NCI-H1105 treated with DMSO at 0.1 percent for 48 hours (cell line): ENCODE data around the gene PCED1B.
"Not testable (repeated sequence)": the region's sequence is repeated elsewhere in the genome, so short reads cannot be mapped to it uniquely, and the experiment has no call there.

Source experiments
- DNase-seq: peaks from one replicate; lab custom pipeline; 2025; lab: John Stamatoyannopoulos, UW

Gene PCED1B, protein sequence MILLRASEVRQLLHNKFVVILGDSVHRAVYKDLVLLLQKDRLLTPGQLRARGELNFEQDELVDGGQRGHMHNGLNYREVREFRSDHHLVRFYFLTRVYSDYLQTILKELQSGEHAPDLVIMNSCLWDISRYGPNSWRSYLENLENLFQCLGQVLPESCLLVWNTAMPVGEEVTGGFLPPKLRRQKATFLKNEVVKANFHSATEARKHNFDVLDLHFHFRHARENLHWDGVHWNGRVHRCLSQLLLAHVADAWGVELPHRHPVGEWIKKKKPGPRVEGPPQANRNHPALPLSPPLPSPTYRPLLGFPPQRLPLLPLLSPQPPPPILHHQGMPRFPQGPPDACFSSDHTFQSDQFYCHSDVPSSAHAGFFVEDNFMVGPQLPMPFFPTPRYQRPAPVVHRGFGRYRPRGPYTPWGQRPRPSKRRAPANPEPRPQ

GRCh38 chr12:47079468-47079980 lies at the start of gene PCED1B, which contains the start of gene AMIGO2:
PCED1B (plus strand) TSS chr12:47079621; CDS start chr12:47235064, 155,443 bp downstream.
AMIGO2 (minus strand) TSS chr12:47079959; CDS start chr12:47079002, 957 bp downstream.
- peak; percentile 68 for DNase-seq

GRCh38 chr12:47029903-47030302 lies 49.5 kb upstream of the PCED1B start:
- no peak for DNase-seq

DNA sequence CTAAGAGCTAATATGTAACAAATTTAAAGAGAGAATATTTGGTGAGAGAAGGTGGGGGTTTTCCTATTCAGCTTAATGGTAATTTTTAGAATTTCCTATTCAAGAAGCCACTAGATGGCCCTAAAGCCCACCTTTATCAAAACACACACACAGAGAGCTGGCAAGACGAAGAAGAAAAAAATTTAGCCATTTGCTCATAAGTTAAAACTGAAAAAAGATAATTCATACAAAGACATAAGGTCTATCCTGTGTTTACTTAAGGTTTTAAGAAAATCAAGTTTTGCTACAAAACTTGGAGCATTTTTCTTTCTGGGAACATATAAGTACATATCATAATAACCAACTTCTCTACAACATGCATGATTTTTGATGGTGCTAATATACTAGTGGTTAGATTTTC lies 46.8 kb upstream of the PCED1B start:
- peak; percentile 57 for DNase-seq

DNA sequence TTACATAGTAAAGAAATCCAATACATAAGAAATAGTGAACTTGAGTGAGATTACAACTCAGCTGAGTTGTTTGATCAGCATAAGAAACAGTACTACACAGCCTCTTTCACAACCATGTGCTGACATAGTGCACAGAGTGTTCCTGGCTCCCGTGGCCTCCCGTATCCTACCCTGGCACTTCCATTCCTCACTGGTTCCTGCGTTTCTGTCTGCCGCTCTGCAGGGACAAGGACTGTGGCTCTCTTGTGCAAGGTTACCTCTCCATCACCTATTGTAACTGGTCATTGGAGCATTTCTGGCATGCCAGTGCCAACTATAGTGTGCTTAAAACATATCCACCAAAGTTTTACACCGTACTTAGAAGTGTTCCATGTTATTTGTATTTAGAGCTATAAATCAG lies 46.3 kb upstream of the PCED1B start:
- no peak for DNase-seq

DNA sequence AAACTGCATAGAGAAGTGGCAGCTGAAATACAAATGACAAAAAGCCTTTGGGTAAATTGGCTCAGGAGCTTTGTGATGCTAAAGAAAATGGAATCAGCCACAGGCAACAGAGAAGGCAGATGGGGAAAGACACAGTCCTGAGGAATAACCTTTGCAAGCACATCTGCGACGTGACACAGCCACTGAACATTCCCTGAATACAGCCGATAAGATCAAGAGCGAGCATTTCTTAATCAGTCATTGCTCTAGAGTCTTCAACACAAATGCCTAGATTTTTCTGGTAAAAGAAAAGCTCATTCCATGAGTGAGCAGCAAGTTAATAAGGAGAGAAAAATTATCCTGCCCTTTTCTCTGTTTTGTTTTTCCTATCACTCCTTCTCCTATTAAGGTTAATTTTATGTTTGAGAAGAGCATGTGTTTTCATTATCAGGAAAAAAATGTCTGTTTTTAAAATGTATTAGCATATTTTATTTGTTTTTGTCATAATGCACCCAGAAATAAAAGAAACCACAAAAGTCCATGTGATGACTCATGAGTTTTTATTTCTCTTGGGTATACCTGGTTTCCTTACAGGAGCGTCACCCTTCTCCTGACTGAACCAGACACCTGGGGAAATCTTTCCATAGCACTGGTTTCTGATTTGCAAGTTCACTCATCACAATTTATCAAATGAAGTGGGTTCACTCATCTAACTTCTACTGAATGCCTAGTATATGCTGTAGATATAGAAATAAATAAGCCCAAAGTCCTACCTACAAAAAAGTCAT lies 45.4 kb upstream of the PCED1B start:
- no peak for DNase-seq

GRCh38 chr12:47034661-47035060 lies 44.8 kb upstream of the PCED1B start:
- no peak for DNase-seq

DNA sequence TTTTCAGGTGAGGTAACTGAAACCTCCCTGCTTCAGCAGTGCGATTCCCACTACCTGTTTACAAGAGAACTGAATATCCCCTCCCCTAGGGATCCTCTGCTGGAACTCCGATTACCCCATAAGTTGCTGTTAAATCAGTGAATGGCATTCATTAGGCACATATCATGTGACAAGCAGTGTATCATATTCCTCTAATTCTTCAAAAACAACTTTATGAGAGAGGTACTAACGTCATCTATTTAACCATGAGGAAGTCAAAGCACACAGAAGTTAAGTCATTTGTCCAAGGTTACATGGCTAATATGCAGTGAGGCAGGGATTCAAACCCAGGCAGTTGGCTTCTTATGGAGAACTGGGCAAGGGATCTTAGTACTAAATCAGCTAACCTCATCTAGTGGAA lies 43.9 kb upstream of the PCED1B start:
- no peak for DNase-seq

- DNase-seq = no peak
These were observed 41.1 kb upstream of the PCED1B start for GRCh38 chr12:47038270-47038748.

- DNase-seq = no peak
These were observed 40.3 kb upstream of the PCED1B start for GRCh38 chr12:47039079-47039478.

DNA sequence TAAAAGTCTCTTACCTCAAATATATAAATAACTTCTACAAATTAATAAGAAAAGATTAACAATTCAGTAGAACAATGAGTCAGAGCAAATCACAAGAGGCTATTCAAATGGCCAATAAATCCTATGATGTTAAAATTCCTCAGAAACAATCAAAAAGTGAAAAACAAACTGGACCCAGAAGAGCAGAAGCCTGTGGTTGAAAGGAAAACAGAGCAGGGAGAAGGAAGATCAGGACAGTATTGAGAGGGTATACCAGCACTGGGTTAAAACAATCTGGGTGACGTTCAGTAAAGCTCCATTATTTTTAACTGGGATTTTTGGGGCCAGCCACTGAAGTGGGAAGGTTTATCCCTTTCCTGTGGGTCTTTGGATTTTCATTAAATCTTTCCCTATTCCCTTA lies 39.7 kb upstream of the PCED1B start:
- no peak for DNase-seq

DNA sequence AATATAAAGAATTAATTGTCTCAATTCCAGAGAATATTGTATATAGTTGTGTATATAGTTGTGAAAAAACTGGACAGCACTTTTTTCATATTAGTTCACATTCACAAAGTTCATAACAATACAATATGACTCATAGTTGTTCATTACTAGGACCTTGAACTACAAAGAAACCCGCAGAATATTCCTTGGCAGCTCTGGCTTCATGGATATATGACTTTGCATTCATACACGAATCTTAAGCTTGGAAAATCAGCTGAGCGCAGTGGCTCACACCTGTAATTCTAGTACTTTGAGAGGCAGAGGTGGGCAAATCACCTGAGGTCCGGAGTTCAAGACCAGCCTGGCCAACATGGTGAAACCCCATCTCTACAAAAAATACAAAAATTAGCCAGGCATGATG lies 38.1 kb upstream of the PCED1B start:
- DNase-seq = no peak

DNA sequence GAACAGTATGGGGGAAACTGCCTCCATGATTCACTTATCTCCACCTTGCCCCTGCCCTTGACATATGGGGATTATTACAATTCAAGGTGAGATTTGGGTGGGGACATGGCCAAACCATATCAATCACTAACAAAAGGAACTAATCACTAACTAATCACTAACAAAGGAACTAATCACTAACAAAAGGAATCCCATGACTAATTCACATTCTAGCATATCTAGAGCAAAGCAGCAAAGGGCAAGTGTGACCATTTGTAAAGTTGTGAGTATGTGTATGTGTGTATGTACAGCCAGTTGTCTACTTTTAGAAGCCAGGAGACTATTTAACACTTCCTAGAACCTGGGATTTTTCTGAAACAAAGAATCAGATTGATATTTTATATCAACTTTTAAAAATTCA lies 30.9 kb upstream of the PCED1B start:
- no peak for DNase-seq

GRCh38 chr12:47051291-47051690 lies 28.1 kb upstream of the PCED1B start:
- not testable (repeated sequence) for DNase-seq

DNA sequence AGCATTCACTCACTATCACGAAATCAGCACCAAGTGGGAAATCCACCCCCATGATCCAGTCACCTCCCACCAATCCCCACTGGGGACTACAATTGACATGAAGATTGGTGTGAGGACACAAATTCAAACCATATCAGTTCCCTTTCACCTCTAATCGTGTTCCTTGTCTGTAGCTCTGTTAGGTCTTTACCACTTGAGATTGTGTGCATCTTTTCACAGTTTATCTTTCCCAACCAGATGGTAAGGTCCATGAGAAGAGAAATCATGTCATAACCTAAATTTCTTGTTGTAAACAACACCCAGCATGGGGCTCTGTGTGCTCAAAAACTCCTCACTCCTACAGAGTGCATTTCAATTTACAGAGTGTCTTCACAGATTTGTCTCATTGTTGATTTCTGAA lies 27.1 kb upstream of the PCED1B start:
- no peak for DNase-seq

DNA sequence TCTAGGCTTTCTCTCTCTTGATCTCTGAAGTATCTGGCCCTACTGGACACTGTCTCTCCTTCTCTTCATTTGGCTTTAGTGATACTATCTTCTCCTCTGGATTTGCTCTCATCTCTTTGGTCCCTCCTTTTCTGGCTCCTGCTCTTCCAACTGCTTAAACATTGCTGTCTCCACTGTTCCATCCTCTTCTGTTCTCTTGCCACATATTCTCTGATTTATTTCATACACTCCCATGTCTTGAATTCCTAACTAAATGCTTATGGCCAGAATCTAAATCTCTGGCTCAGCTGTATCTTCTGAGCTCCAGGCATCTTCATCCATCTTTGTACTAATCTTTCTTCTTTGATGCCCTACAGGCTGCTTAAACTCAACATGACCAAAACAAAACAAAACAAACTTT lies 25.5 kb upstream of the PCED1B start:
- no peak for DNase-seq

GRCh38 chr12:47054659-47055058 lies 24.8 kb upstream of the PCED1B start:
- no peak for DNase-seq

- DNase-seq = not testable (repeated sequence)
These were observed 23.6 kb upstream of the PCED1B start for GRCh38 chr12:47055856-47056255.

GRCh38 chr12:47056944-47057343 lies 22.5 kb upstream of the PCED1B start:
- not testable (repeated sequence) for DNase-seq

- DNase-seq = not testable (repeated sequence)
These were observed 20.8 kb upstream of the PCED1B start for GRCh38 chr12:47058640-47059039.

- DNase-seq = no peak
These were observed 13.9 kb upstream of the PCED1B start for GRCh38 chr12:47065546-47065945.

- DNase-seq = peak; percentile 50
These were observed 13.0 kb upstream of the PCED1B start for GRCh38 chr12:47066278-47067025.

DNA sequence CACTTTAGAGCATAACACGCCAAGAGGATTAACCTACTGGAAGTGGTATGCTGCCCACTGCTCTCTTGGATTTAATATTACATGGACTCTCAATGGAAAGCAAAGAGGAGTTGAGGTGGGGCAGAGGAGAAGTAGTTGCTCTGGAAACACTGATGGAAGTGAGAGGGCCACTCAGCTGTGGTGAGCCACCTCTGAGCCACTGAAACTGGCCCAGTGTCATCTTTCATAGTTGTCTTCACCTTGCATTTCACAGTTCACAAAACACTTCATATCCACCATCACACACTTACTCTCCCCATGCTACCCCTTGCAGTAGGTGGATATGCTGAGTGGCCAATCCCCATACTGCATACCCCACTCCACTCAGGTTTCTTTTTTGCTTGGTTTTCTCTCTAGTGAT lies 12.2 kb upstream of the PCED1B start:
- DNase-seq = no peak
